Mesothelial cell of epicardium (in vitro differentiated cells): Measurements from ENCODE around the gene PHF8. TPM values are rescaled to one million over a fixed set of nuclear protein-coding genes. Genes with fewer than 3 reads are reported as not detected.

Experiments used
- DNase-seq, 2 experiments: peaks; one replicate each; pipeline ENCODE4 v3.0.0; 2021; ENCODE audit warnings: low spot score in 2 of 2; ENCODE audit not compliant: unreplicated experiment in 2 of 2
- H3K27ac Mint-ChIP-seq: 2 replicates; pipeline ENCODE4 v1.8.0; 2021; ENCODE audit warnings: mixed read lengths
- H3K27me3 Mint-ChIP-seq: 2 replicates; pipeline ENCODE4 v1.8.0; 2021; ENCODE audit warnings: low read depth, mixed read lengths
- H3K36me3 Mint-ChIP-seq: 2 replicates; pipeline ENCODE4 v1.8.0; 2021; ENCODE audit warnings: mixed read lengths
- H3K4me1 Mint-ChIP-seq: 2 replicates; pipeline ENCODE4 v1.8.0; 2021; ENCODE audit warnings: mixed read lengths
- H3K4me3 Mint-ChIP-seq: 2 replicates; pipeline ENCODE4 v1.8.0; 2021; ENCODE audit warnings: mild to moderate bottlenecking, moderate library complexity, mixed read lengths
- H3K9me3 Mint-ChIP-seq: 2 replicates; pipeline ENCODE4 v1.8.0; 2021; ENCODE audit warnings: mixed read lengths
- total RNA-seq: library from RNA; stranded (reverse); gene quantifications from 3 replicates; pipeline ENCODE4 v1.2.1, GENCODE V29; 2021
- TF ChIP-seq, protein P1 (sequence below): fragments of 200-600 bp; sonication (generic); IDR thresholded peaks from one replicate; pipeline ENCODE4 v1.5.0; 2021; ENCODE audit warnings: antibody characterized with exemption; ENCODE audit not compliant: unreplicated experiment

Gene PHF8
- total RNA-seq, 1 donor from 2014 or later = 52.2 TPM

GRCh38 chrX:54043541-54044125 lies 640 bp downstream of the PHF8 start:
- DNase-seq = no peak
- Mint-ChIP-seq H3K9me3 (peaks cover 4% of the 10 kb centered on the region), H3K27me3 (no peaks in the 10 kb centered on the region), H3K27ac (peak overlapping the region; percentile 99), H3K4me1 (peaks cover 15% of the 10 kb centered on the region), H3K36me3 (no peaks in the 10 kb centered on the region), H3K4me3 (peak overlapping the region; percentile 90)
- TF ChIP-seq, protein P1, sequence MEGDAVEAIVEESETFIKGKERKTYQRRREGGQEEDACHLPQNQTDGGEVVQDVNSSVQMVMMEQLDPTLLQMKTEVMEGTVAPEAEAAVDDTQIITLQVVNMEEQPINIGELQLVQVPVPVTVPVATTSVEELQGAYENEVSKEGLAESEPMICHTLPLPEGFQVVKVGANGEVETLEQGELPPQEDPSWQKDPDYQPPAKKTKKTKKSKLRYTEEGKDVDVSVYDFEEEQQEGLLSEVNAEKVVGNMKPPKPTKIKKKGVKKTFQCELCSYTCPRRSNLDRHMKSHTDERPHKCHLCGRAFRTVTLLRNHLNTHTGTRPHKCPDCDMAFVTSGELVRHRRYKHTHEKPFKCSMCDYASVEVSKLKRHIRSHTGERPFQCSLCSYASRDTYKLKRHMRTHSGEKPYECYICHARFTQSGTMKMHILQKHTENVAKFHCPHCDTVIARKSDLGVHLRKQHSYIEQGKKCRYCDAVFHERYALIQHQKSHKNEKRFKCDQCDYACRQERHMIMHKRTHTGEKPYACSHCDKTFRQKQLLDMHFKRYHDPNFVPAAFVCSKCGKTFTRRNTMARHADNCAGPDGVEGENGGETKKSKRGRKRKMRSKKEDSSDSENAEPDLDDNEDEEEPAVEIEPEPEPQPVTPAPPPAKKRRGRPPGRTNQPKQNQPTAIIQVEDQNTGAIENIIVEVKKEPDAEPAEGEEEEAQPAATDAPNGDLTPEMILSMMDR = no peak

DNA sequence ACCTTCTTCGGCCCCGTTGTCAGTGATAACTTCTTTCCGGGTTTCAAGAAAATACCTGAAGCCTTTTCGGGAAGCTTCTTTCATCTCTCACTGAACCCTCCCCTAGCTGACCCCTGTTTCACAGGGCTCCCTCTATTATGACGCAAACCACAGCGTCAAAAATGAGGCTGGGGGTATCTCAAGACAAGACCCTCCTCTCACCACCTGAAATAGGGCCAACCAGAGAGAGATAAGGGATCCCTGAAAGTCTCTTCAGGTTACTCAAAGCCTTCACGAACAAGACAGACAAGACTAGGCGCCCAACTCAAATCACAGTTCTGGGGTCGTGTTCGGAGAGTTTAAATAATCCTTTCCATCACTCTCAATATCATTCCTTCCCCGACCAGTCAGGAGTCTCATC lies 1.2 kb downstream of the PHF8 start:
- H3K36me3 Mint-ChIP-seq = no peaks in the 10 kb centered on the region
- H3K4me1 Mint-ChIP-seq = peaks cover 15% of the 10 kb centered on the region
- H3K9me3 Mint-ChIP-seq = peaks cover 4% of the 10 kb centered on the region
- no peaks in the 10 kb centered on the region for H3K27me3 Mint-ChIP-seq
- peak overlapping the region; percentile 99 for H3K27ac Mint-ChIP-seq
- TF ChIP-seq, protein P1 = no peak
- H3K4me3 Mint-ChIP-seq = peak overlapping the region; percentile 90
- no peak for DNase-seq

DNA sequence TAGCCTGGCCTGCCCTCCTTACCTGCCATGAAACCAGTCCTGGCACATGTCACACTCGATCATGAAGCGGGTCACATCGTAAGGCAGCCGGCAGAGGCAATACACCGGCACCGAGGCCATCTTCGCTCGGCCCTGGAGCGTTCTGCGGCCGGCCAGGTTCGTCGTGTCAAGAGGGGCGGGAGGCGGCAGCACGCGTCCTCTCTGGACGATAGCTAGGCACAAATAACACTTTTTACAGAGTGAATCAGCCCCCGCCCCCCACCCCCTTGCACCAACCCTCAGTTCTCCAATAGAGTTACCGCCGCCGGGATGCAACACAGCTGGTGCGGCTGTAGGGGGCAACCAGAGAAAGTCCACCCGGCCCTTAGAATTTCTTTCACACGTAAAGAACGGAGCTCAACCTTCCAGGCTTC lies 1.7 kb downstream of the PHF8 start:
- Mint-ChIP-seq H3K27ac (peak overlapping the region; percentile 99), H3K4me3 (peak overlapping the region; percentile 90), H3K9me3 (peaks cover 3% of the 10 kb centered on the region), H3K4me1 (peaks cover 15% of the 10 kb centered on the region), H3K27me3 (no peaks in the 10 kb centered on the region), H3K36me3 (peaks cover 2% of the 10 kb centered on the region)
- DNase-seq = no peak
- TF ChIP-seq, protein P1 = no peak

GRCh38 chrX:54030329-54030728 lies 13.9 kb downstream of the PHF8 start:
- Mint-ChIP-seq H3K27me3 (no peaks in the 10 kb centered on the region), H3K36me3 (peaks cover 25% of the 10 kb centered on the region), H3K9me3 (peaks cover 37% of the 10 kb centered on the region)

GRCh38 chrX:54029529-54030143 lies 14.6 kb downstream of the PHF8 start:
- peaks cover 27% of the 10 kb centered on the region for H3K36me3 Mint-ChIP-seq
- no peak overlapping the region for H3K27ac Mint-ChIP-seq
- H3K4me3 Mint-ChIP-seq = no peak overlapping the region
- peaks cover 39% of the 10 kb centered on the region for H3K9me3 Mint-ChIP-seq
- no peaks in the 10 kb centered on the region for H3K4me1 Mint-ChIP-seq
- TF ChIP-seq, protein P1 = no peak
- no peaks in the 10 kb centered on the region for H3K27me3 Mint-ChIP-seq
- DNase-seq = no peak

More at GRCh38 chrX:54030329-54030728, 13.9 kb downstream of the PHF8 start:
- no peak for DNase-seq
- Mint-ChIP-seq H3K4me3 (no peak overlapping the region), H3K4me1 (no peaks in the 10 kb centered on the region), H3K27ac (no peak overlapping the region)
- TF ChIP-seq, protein P1 = no peak
